H1 (cell line): Measurements from ENCODE around the gene GPC4. TPM values are rescaled to one million over a fixed set of nuclear protein-coding genes. Genes with fewer than 3 reads are reported as not detected.
A peak's percentile ranks its signal among the peaks of the same experiment; 100 is the strongest.

ENCODE experiments used
- CTCF ChIA-PET: fragments of 300-600 bp; sonication (Branson Sonifier 250); formaldehyde crosslinking; loops from one replicate; lab custom pipeline; 2021; ENCODE audit not compliant: partially characterized antibody; lab: Charles Lee
- POLR2A ChIA-PET: fragments of 300-600 bp; sonication (Branson Sonifier 250); formaldehyde crosslinking; loops from one replicate; lab custom pipeline; 2021; ENCODE audit warnings: inconsistent platforms; ENCODE audit not compliant: partially characterized antibody; lab: Charles Lee
- DNase-seq, 2 experiments: peaks; one replicate each; pipeline versions ENCODE4 v3.0.0 to v3.0.0-alpha.2; 2010 to 2022; ENCODE audit warnings: low spot score in 2 of 2, low read depth in 1 of 2, mixed read lengths in 1 of 2
- FAIRE-seq: peaks from 2 replicates; lab custom pipeline; 2011; peaks lifted over from hg19 to GRCh38; lab: Jason Lieb, UNC
- H2AFZ ChIP-seq: 2 replicates; pipeline ENCODE4 v1.8.1; 2012; ENCODE audit warnings: low read length, inconsistent platforms
- H2AK5ac ChIP-seq: 2 replicates; pipeline ENCODE4 v1.6.1; 2013; ENCODE audit warnings: low read depth, low read length
- H2BK120ac ChIP-seq: replicated peaks from 2 replicates; pipeline ENCODE3; 2013; ENCODE audit warnings: low read depth, low read length, inconsistent platforms
- H2BK12ac ChIP-seq: 2 replicates; pipeline ENCODE4 v1.6.1; 2013; ENCODE audit warnings: low read depth, low read length
- H2BK15ac ChIP-seq: 2 replicates; pipeline ENCODE4 v1.6.1; 2013; ENCODE audit warnings: low read length
- H2BK20ac ChIP-seq: 2 replicates; pipeline ENCODE4 v1.6.1; 2013; ENCODE audit warnings: low read length
- H2BK5ac ChIP-seq: 2 replicates; pipeline ENCODE4 v1.6.1; 2013; ENCODE audit warnings: low read depth, low read length
- H3K14ac ChIP-seq: 2 replicates; pipeline ENCODE4 v1.6.1; 2013; ENCODE audit warnings: inconsistent platforms; ENCODE audit not compliant: insufficient read length
- H3K18ac ChIP-seq: 2 replicates; pipeline ENCODE4 v1.6.1; 2013; ENCODE audit warnings: low read length; ENCODE audit errors: extremely low read depth
- H3K23ac ChIP-seq: 2 replicates; pipeline ENCODE4 v1.6.1; 2013; ENCODE audit warnings: inconsistent platforms; ENCODE audit not compliant: insufficient read length
- H3K23me2 ChIP-seq: 2 replicates; pipeline ENCODE4 v1.6.1; 2013; ENCODE audit warnings: low read depth, low read length
- H3K27ac ChIP-seq: 2 replicates; pipeline ENCODE4 v1.6.1; 2011; ENCODE audit warnings: low read depth, low read length, inconsistent platforms
- H3K27me3 ChIP-seq, 4 experiments: replicated peaks in 1 of 4; 1 replicate in 1 of 4; 2 replicates in 3 of 4; pipeline versions ENCODE4 v1.6.1 to v1.8.1; 2011 to 2013; ENCODE audit warnings: low read length in 3 of 4, mild to moderate bottlenecking in 3 of 4, inconsistent platforms in 2 of 4, mixed read lengths in 2 of 4, moderate library complexity in 1 of 4; ENCODE audit not compliant: control insufficient read depth in 3 of 4, insufficient read depth in 3 of 4; ENCODE audit errors: extremely low read depth in 1 of 4
- H3K36me3 ChIP-seq, 4 experiments: 2 replicates each; pipeline versions ENCODE4 v1.6.1 to v1.8.1; 2011 to 2013; ENCODE audit warnings: mild to moderate bottlenecking in 4 of 4, low read length in 3 of 4, moderate library complexity in 2 of 4, control low read depth in 1 of 4, inconsistent platforms in 1 of 4; ENCODE audit not compliant: insufficient read depth in 4 of 4, control insufficient read depth in 2 of 4
- H3K4ac ChIP-seq: replicated peaks from 2 replicates; pipeline ENCODE3; 2013; ENCODE audit warnings: low read length, low read depth, mixed read lengths, inconsistent platforms; ENCODE audit not compliant: insufficient read length
- H3K4me1 ChIP-seq, 4 experiments: replicated peaks in 1 of 4; 1 replicate in 1 of 4; 2 replicates in 3 of 4; pipeline versions ENCODE4 v1.6.1 to v1.8.1; 2011 to 2013; ENCODE audit warnings: low read length in 3 of 4, inconsistent platforms in 2 of 4, mixed read lengths in 1 of 4; ENCODE audit not compliant: insufficient read depth in 4 of 4, control insufficient read depth in 3 of 4
- H3K4me2 ChIP-seq, 2 experiments: 2 replicates each; pipeline versions ENCODE4 v1.6.1 to v1.8.1; 2011 to 2013; ENCODE audit warnings: low read depth in 2 of 2, low read length in 2 of 2, control low read depth in 1 of 2, inconsistent platforms in 1 of 2, mild to moderate bottlenecking in 1 of 2; ENCODE audit not compliant: insufficient read depth in 1 of 2
- H3K4me3 ChIP-seq, 4 experiments: fragments of 200-600, 300-600 bp in 1 of 4; sonication (generic), shearing (Covaris generic), sonication (Bioruptor Twin) in 1 of 4; 2 replicates each; pipeline versions ENCODE4 v1.5.1 to v1.8.1; 2011 to 2016; ENCODE audit warnings: low read length in 4 of 4, low read depth in 3 of 4, control low read depth in 2 of 4, inconsistent platforms in 2 of 4, mild to moderate bottlenecking in 2 of 4, mixed read lengths in 1 of 4, moderate library complexity in 1 of 4; ENCODE audit not compliant: insufficient read depth in 2 of 4; ENCODE audit errors: extremely low read depth in 1 of 4
- H3K56ac ChIP-seq: replicated peaks from 2 replicates; pipeline ENCODE3; 2013; ENCODE audit warnings: low read depth, mild to moderate bottlenecking, mixed read lengths, low read length, inconsistent platforms; ENCODE audit not compliant: insufficient read length
- H3K79me1 ChIP-seq: 2 replicates; pipeline ENCODE4 v1.6.1; 2013; ENCODE audit warnings: low read depth, low read length, control low read depth
- H3K79me2 ChIP-seq, 2 experiments: 2 replicates each; pipeline versions ENCODE4 v1.6.1 to v1.8.1; 2012 to 2013; ENCODE audit warnings: low read length in 2 of 2, mild to moderate bottlenecking in 2 of 2, inconsistent platforms in 1 of 2; ENCODE audit not compliant: insufficient read depth in 2 of 2, control insufficient read depth in 1 of 2
- H3K9ac ChIP-seq, 4 experiments: replicated peaks in 1 of 4; 1 replicate in 1 of 4; 2 replicates in 3 of 4; pipeline versions ENCODE4 v1.6.1 to v1.8.1; 2011 to 2013; ENCODE audit warnings: low read depth in 3 of 4, low read length in 3 of 4, control low read depth in 2 of 4, mild to moderate bottlenecking in 2 of 4, moderate library complexity in 2 of 4, inconsistent platforms in 1 of 4; ENCODE audit errors: extremely low read depth in 1 of 4
- H3K9me3 ChIP-seq, 2 experiments: 2 replicates each; pipeline versions ENCODE4 v1.6.1 to v1.8.1; 2012 to 2013; ENCODE audit warnings: mild to moderate bottlenecking in 2 of 2, moderate library complexity in 2 of 2, control low read depth in 1 of 2, inconsistent platforms in 1 of 2, low read depth in 1 of 2, low read length in 1 of 2, mixed read lengths in 1 of 2; ENCODE audit not compliant: insufficient read depth in 2 of 2
- H4K20me1 ChIP-seq, 2 experiments: replicated peaks in 1 of 2; 2 replicates each; pipeline versions ENCODE3 to v1.8.1; 2011 to 2013; ENCODE audit warnings: inconsistent platforms in 2 of 2, low read length in 2 of 2, mild to moderate bottlenecking in 1 of 2; ENCODE audit not compliant: insufficient read depth in 2 of 2, control insufficient read depth in 1 of 2
- H4K5ac ChIP-seq: 2 replicates; pipeline ENCODE4 v1.6.1; 2013; ENCODE audit warnings: low read length, low read depth, mixed read lengths, inconsistent platforms; ENCODE audit not compliant: insufficient read length
- H4K8ac ChIP-seq: 2 replicates; pipeline ENCODE4 v1.8.0; 2013; ENCODE audit warnings: mild to moderate bottlenecking, moderate library complexity, low read length, inconsistent platforms; ENCODE audit not compliant: insufficient read depth; ENCODE audit errors: extremely low read depth
- H4K91ac ChIP-seq: replicated peaks from 2 replicates; pipeline ENCODE3; 2013; ENCODE audit warnings: low read length, mixed read lengths, inconsistent platforms; ENCODE audit not compliant: insufficient read length
- ASH2L ChIP-seq: fragments of 200-600, 300-600 bp; sonication (generic); IDR thresholded peaks from one replicate; pipeline ENCODE4 v1.7.1; 2017; ENCODE audit warnings: low read length
- EGR1 ChIP-seq: IDR thresholded peaks from 2 replicates; pipeline ENCODE4 v1.6.1; 2011; ENCODE audit warnings: low read depth, low read length, borderline replicate concordance
- EZH2 ChIP-seq: fragments of 200-600 bp; sonication (generic); IDR thresholded peaks from 2 replicates; pipeline ENCODE4 v1.7.1; 2012; ENCODE audit warnings: low read depth, mild to moderate bottlenecking, moderate library complexity, low read length, inconsistent platforms; ENCODE audit not compliant: severe bottlenecking
- FOSL1 ChIP-seq: IDR thresholded peaks from 2 replicates; pipeline ENCODE4 v1.6.1; 2011; ENCODE audit warnings: mild to moderate bottlenecking, low read depth, low read length, moderate library complexity; ENCODE audit not compliant: insufficient read depth
- JUN ChIP-seq: IDR thresholded peaks from 2 replicates; pipeline ENCODE4 v1.6.1; 2011; ENCODE audit warnings: low read depth, mild to moderate bottlenecking, improper control_type of control experiment, low read length
- MAFK ChIP-seq: IDR thresholded peaks from 2 replicates; pipeline ENCODE4 v1.6.1; 2012; ENCODE audit warnings: low read depth, mild to moderate bottlenecking, improper control_type of control experiment, low read length
- MAX ChIP-seq: IDR thresholded peaks from 2 replicates; pipeline ENCODE4 v1.6.1; 2012; ENCODE audit warnings: inconsistent platforms
- NRF1 ChIP-seq: IDR thresholded peaks from 2 replicates; pipeline ENCODE4 v1.6.1; 2011; ENCODE audit warnings: mild to moderate bottlenecking, low read depth, low read length, improper control_type of control experiment
- RFX5 ChIP-seq: IDR thresholded peaks from 2 replicates; pipeline ENCODE4 v1.6.1; 2011; ENCODE audit warnings: low read depth, low read length, improper control_type of control experiment, borderline replicate concordance
- SP2 ChIP-seq: IDR thresholded peaks from 2 replicates; pipeline ENCODE4 v1.6.1; 2012; ENCODE audit warnings: mild to moderate bottlenecking, low read length, inconsistent platforms
- SRF ChIP-seq: IDR thresholded peaks from 2 replicates; pipeline ENCODE4 v1.6.1; 2011; ENCODE audit warnings: mild to moderate bottlenecking, low read depth, low read length, moderate library complexity
- TCF12 ChIP-seq: IDR thresholded peaks from 2 replicates; pipeline ENCODE4 v1.6.1; 2011; ENCODE audit warnings: low read depth, mild to moderate bottlenecking, low read length
- YY1 ChIP-seq: IDR thresholded peaks from 2 replicates; pipeline ENCODE4 v1.6.1; 2011; ENCODE audit warnings: low read depth, mild to moderate bottlenecking, low read length
- WGBS, 2 experiments: shearing (Covaris generic) in 1 of 2; methylation state at CpG; one replicate each; pipeline versions ENCODE4 v1.1.6 to v1.1.7; 2013 to 2015; ENCODE audit warnings: low lambda C conversion rate in 2 of 2, mixed read lengths in 2 of 2, inconsistent platforms in 1 of 2, low coverage in 1 of 2, missing lambda C conversion rate in 1 of 2; ENCODE audit not compliant: insufficient replicate concordance in 2 of 2, insufficient coverage in 1 of 2, insufficient read length in 1 of 2; ENCODE audit errors: extremely low coverage in 1 of 2, missing lambda C conversion rate in 1 of 2; 5-methylcytosine and 5-hydroxymethylcytosine counted together
- polyA plus RNA-seq, 7 experiments: library from polyadenylated mRNA; depleted of rRNA in 3 of 7; stranded (reverse) in 5 of 7; unstranded in 2 of 7; fragments of >200 nt in 5 of 7; fragments of 200-250 nt in 2 of 7; gene quantifications; 1 replicate in 5 of 7; 2 replicates in 1 of 7; 4 replicates in 1 of 7; pipeline versions ENCODE4 v1.2.1 to v1.2.3, GENCODE V29; 2011 to 2013; ENCODE audit warnings: missing spikeins in 2 of 7, mixed read lengths in 2 of 7
- total RNA-seq: library from RNA; stranded (reverse); fragmentation: NEBNext Ultra II Directional; extraction: Animal tissue kit (Norgen Biotek cat#: 25700); gene quantifications from 2 replicates; pipeline ENCODE4 v1.2.1, GENCODE V29; 2021

Gene GPC4
- total and polyA plus RNA-seq, 2 of the 8 experiments (the other 6 are each of a cell fraction or from before 2014, with no cell fraction given) = 46.8 to 230 TPM

GRCh38 chrX:133435544-133436124, 20.3 kb upstream of the GPC4 start:
- H2BK120ac ChIP-seq = peak overlapping the region; percentile 72
- no peak overlapping the region for H4K5ac ChIP-seq
- H4K91ac ChIP-seq = peak overlapping the region; percentile 25
- 0 out of 2 replicates have a peak overlapping the region, but pooled peaks have one; percentile 39 for H2AK5ac ChIP-seq
- H3K4me1 ChIP-seq = peaks cover 0 to 17% (median 8%) of the 10 kb centered on the region in 4 experiments; a peak in 6 of 7 replicates
- H3K23ac ChIP-seq = no peak overlapping the region
- H3K9me3 ChIP-seq = no peaks in the 10 kb centered on the region
- CTCF ChIA-PET = interaction anchor here (0.9 kb wide), 1 partner anchor 230 kb away, joined by 3 read pairs; no protein-coding TSS in a partner anchor
- no peak for FAIRE-seq
- H3K4me3 ChIP-seq = no peak overlapping the region
- H2BK20ac ChIP-seq = peak overlapping the region; percentile 18; the same call in 1 of the 2 replicates
- H2BK5ac ChIP-seq = 0 out of 2 replicates have a peak overlapping the region, but pooled peaks have one; percentile 52
- H3K79me2 ChIP-seq = no peaks in the 10 kb centered on the region
- H4K20me1 ChIP-seq = no peaks in the 10 kb centered on the region
- POLR2A ChIA-PET = interaction anchor here (1.3 kb wide), 1 partner anchor 10 kb away, joined by 6 read pairs; no protein-coding TSS in a partner anchor
- no peak for DNase-seq
- H3K4me2 ChIP-seq = peak overlapping the region in 1 of 2 experiments; percentile 27; a peak in 1 of 4 replicates
- H4K8ac ChIP-seq = 0 out of 2 replicates have a peak overlapping the region, but pooled peaks have one; percentile 12
- H3K79me1 ChIP-seq = no peaks in the 10 kb centered on the region
- WGBS, 2 experiments = 75% methylated on average over 5 of the region's 6 CpGs; no CpG with 5 or more reads in 1 of the 2 experiments
- no peak overlapping the region for H3K9ac ChIP-seq
- H2BK15ac ChIP-seq = no peak overlapping the region
- H3K36me3 ChIP-seq = no peaks in the 10 kb centered on the region
- H2BK12ac ChIP-seq = no peak overlapping the region
- no peak overlapping the region for H3K27ac ChIP-seq
- H3K23me2 ChIP-seq = no peaks in the 10 kb centered on the region
- peak overlapping the region; percentile 71 for H3K18ac ChIP-seq
- H2AFZ ChIP-seq = no peak overlapping the region
- no peak for TF ChIP-seq TCF12
- TF ChIP-seq YY1 = no peak
- no peak for TF ChIP-seq MAX
- TF ChIP-seq MAFK = no peak
- no peak for TF ChIP-seq JUN
- TF ChIP-seq EZH2 = no peak
- no peak for TF ChIP-seq ASH2L
- TF ChIP-seq EGR1 = no peak
- TF ChIP-seq FOSL1 = no peak
- no peak for TF ChIP-seq SP2
- no peak for TF ChIP-seq RFX5
- TF ChIP-seq NRF1 = no peak
- no peak for TF ChIP-seq SRF
- TF ChIP-seq, all 59 proteins: peak for 0
- no peaks in the 10 kb centered on the region for H3K27me3 ChIP-seq
- no peak overlapping the region for H3K56ac ChIP-seq
- H3K4ac ChIP-seq = no peak overlapping the region
- no peak overlapping the region for H3K14ac ChIP-seq
